H1 (cell line): ENCODE measurements around the gene CPED1.

Source experiments
- CTCF ChIP-seq, 3 experiments: IDR thresholded peaks; 1 replicate in 2 of 3; 2 replicates in 1 of 3; pipeline versions ENCODE4 v1.5.1 to v1.6.1; 2011; ENCODE audit warnings: low read length in 3 of 3, mild to moderate bottlenecking in 3 of 3, inconsistent platforms in 2 of 3, low read depth in 1 of 3, moderate library complexity in 1 of 3; ENCODE audit not compliant: insufficient read depth in 1 of 3; ENCODE audit errors: control extremely low read depth in 1 of 3
- SIN3A ChIP-seq, 2 experiments: IDR thresholded peaks in 1 of 2; conservative IDR thresholded peaks in 1 of 2; 2 replicates each; pipeline ENCODE4 v1.6.1; 2011 to 2012; ENCODE audit warnings: low read length in 2 of 2, improper control_type of control experiment in 1 of 2, low read depth in 1 of 2, mild to moderate bottlenecking in 1 of 2
- SIX5 ChIP-seq: IDR thresholded peaks from 2 replicates; pipeline ENCODE4 v1.6.1; 2011; ENCODE audit warnings: mild to moderate bottlenecking, low read depth, low read length

- no peak for TF ChIP-seq SIN3A (conservative IDR thresholded peaks at IDR 0.05 in 1 of 2, IDR thresholded peaks at IDR 0.05 in 1 of 2; ENCODE audit: low read depth in 1 of 2, low read length in 2 of 2)
- TF ChIP-seq CTCF (IDR thresholded peaks at IDR 0.05; ENCODE audit: control extremely low read depth in 1 of 3, insufficient read depth in 1 of 3, low read depth in 1 of 3, low read length in 3 of 3): no peak
- no peak for TF ChIP-seq SIX5
Observed at GRCh38 chr7:121084748-121085336, 96.3 kb downstream of the CPED1 start.
